ENCODE measurements around the gene INTS6. TPM values are rescaled to one million over a fixed set of nuclear protein-coding genes. Genes with fewer than 3 reads are reported as not detected.

The INTS6 gene
- total RNA-seq, 1 donor, result 40.5 TPM

- Histone ChIP-seq H3K27me3 (ENCODE audit: insufficient read depth, low read length) (no peaks in the 10 kb centered on the region), H3K4me3 (ENCODE audit: insufficient read depth, low read length) (no peak overlapping the region), H3K27ac (ENCODE audit: low read depth, low read length) (no peak overlapping the region), H3K79me2 (ENCODE audit: insufficient read depth, low read length) (no peaks in the 10 kb centered on the region), H3K4me1 (ENCODE audit: insufficient read depth, low read length) (peaks cover 17% of the 10 kb centered on the region), H3K4me2 (ENCODE audit: insufficient read depth, low read length) (no peak overlapping the region), H3K36me3 (ENCODE audit: insufficient read depth, low read length) (no peaks in the 10 kb centered on the region), H4K20me1 (ENCODE audit: insufficient read depth, low read length) (no peaks in the 10 kb centered on the region), H2AFZ (ENCODE audit: low read length) (no peak overlapping the region), H3K9me3 (ENCODE audit: low read depth, low read length) (no peaks in the 10 kb centered on the region)
- TF ChIP-seq CTCF (IDR thresholded peaks at IDR 0.05; ENCODE audit: extremely low read depth, low read depth, low read length), result no peak
- DNase-seq (ENCODE audit: insufficient read length, low spot score, missing footprints), result no peak
Observed at GRCh38 chr13:51325837-51326236, 127.0 kb downstream of the INTS6 start.

GRCh38 chr13:51324714-51325420 lies 128.0 kb downstream of the INTS6 start:
- Histone ChIP-seq H3K36me3 (ENCODE audit: insufficient read depth, low read length) (no peaks in the 10 kb centered on the region), H3K27me3 (ENCODE audit: insufficient read depth, low read length) (no peaks in the 10 kb centered on the region), H3K4me3 (ENCODE audit: insufficient read depth, low read length) (no peak overlapping the region), H2AFZ (ENCODE audit: low read length) (no peak overlapping the region), H3K4me2 (ENCODE audit: insufficient read depth, low read length) (no peak overlapping the region), H3K9me3 (ENCODE audit: low read depth, low read length) (no peaks in the 10 kb centered on the region), H3K79me2 (ENCODE audit: insufficient read depth, low read length) (no peaks in the 10 kb centered on the region), H3K27ac (ENCODE audit: low read depth, low read length) (no peak overlapping the region), H4K20me1 (ENCODE audit: insufficient read depth, low read length) (no peaks in the 10 kb centered on the region), H3K4me1 (ENCODE audit: insufficient read depth, low read length) (peaks cover 8% of the 10 kb centered on the region)
- DNase-seq (ENCODE audit: insufficient read length, low spot score, missing footprints), result no peak
- TF ChIP-seq CTCF (IDR thresholded peaks at IDR 0.05; ENCODE audit: extremely low read depth, low read depth, low read length), result no peak

GRCh38 chr13:51323824-51324511 lies 128.9 kb downstream of the INTS6 start:
- Histone ChIP-seq H3K9me3 (ENCODE audit: low read depth, low read length) (no peaks in the 10 kb centered on the region), H3K36me3 (ENCODE audit: insufficient read depth, low read length) (no peaks in the 10 kb centered on the region), H3K4me2 (ENCODE audit: insufficient read depth, low read length) (no peak overlapping the region), H4K20me1 (ENCODE audit: insufficient read depth, low read length) (no peaks in the 10 kb centered on the region), H3K4me3 (ENCODE audit: insufficient read depth, low read length) (no peak overlapping the region), H3K27me3 (ENCODE audit: insufficient read depth, low read length) (no peaks in the 10 kb centered on the region), H2AFZ (ENCODE audit: low read length) (no peak overlapping the region), H3K4me1 (ENCODE audit: insufficient read depth, low read length) (peaks cover 8% of the 10 kb centered on the region), H3K79me2 (ENCODE audit: insufficient read depth, low read length) (no peaks in the 10 kb centered on the region), H3K27ac (ENCODE audit: low read depth, low read length) (no peak overlapping the region)
- DNase-seq (ENCODE audit: insufficient read length, low spot score, missing footprints), result no peak
- TF ChIP-seq CTCF (IDR thresholded peaks at IDR 0.05; ENCODE audit: extremely low read depth, low read depth, low read length), result no peak

- H3K4me1 ChIP-seq (ENCODE audit: insufficient read depth, low read length), result peaks cover 13% of the 10 kb centered on the region
- no peak overlapping the region for H3K27ac ChIP-seq (ENCODE audit: low read depth, low read length)
- H4K20me1 ChIP-seq (ENCODE audit: insufficient read depth, low read length), result no peaks in the 10 kb centered on the region
- no peaks in the 10 kb centered on the region for H3K9me3 ChIP-seq (ENCODE audit: low read depth, low read length)
- no peaks in the 10 kb centered on the region for H3K79me2 ChIP-seq (ENCODE audit: insufficient read depth, low read length)
- no peak for TF ChIP-seq CTCF (IDR thresholded peaks at IDR 0.05; ENCODE audit: extremely low read depth, low read depth, low read length)
- H3K36me3 ChIP-seq (ENCODE audit: insufficient read depth, low read length), result no peaks in the 10 kb centered on the region
- no peak overlapping the region for H2AFZ ChIP-seq (ENCODE audit: low read length)
- DNase-seq (ENCODE audit: insufficient read length, low spot score, missing footprints), result no peak
- H3K27me3 ChIP-seq (ENCODE audit: insufficient read depth, low read length), result no peaks in the 10 kb centered on the region
- no peak overlapping the region for H3K4me3 ChIP-seq (ENCODE audit: insufficient read depth, low read length)
- H3K4me2 ChIP-seq (ENCODE audit: insufficient read depth, low read length), result no peak overlapping the region
Observed at GRCh38 chr13:51322826-51323225, 130.0 kb downstream of the INTS6 start.
